HepG2 (cell line): Measurements from ENCODE around the gene TMEM121. TPM values are rescaled to one million over a fixed set of nuclear protein-coding genes. Genes with fewer than 3 reads are reported as not detected.
A peak's percentile ranks its signal among the peaks of the same experiment; 100 is the strongest.

Experiments used
- ATAD3A ChIP-seq: sonication (generic); formaldehyde crosslinking; IDR thresholded peaks from 2 replicates; pipeline ENCODE4 v1.4.0; 2020; ENCODE audit warnings: missing genetic modification reagents
- GABPB1 ChIP-seq: IDR thresholded peaks from 2 replicates; pipeline ENCODE4 v1.6.1; 2016; ENCODE audit warnings: mild to moderate bottlenecking, missing genetic modification reagents, moderate library complexity, missing compliant biosample characterization
- HCFC1 ChIP-seq: fragments of 150-350 bp; IDR thresholded peaks from 2 replicates; pipeline ENCODE4 v1.6.1; 2014; ENCODE audit warnings: low read depth, low read length
- HNF4A ChIP-seq: sonication (generic); formaldehyde crosslinking; IDR thresholded peaks from 2 replicates; pipeline ENCODE4 v1.4.0; 2020; ENCODE audit warnings: missing genetic modification reagents
- IRF2 ChIP-seq: IDR thresholded peaks from 2 replicates; pipeline ENCODE4 v1.6.1; 2018; ENCODE audit warnings: missing genetic modification reagents, missing compliant biosample characterization
- JARID2 ChIP-seq: sonication (generic); formaldehyde crosslinking; IDR thresholded peaks from 2 replicates; pipeline ENCODE4 v1.8.1; 2023; ENCODE audit warnings: missing genetic modification reagents, inconsistent platforms; ENCODE audit not compliant: insufficient replicate concordance
- JDP2 ChIP-seq: sonication (generic); formaldehyde crosslinking; IDR thresholded peaks from 2 replicates; pipeline ENCODE4 v1.8.1; 2022; ENCODE audit warnings: missing genetic modification reagents, borderline replicate concordance
- NR1H2 ChIP-seq: sonication (generic); formaldehyde crosslinking; IDR thresholded peaks from 2 replicates; pipeline ENCODE4 v1.8.1; 2022; ENCODE audit warnings: low read depth, missing genetic modification reagents, borderline replicate concordance
- POLR2G ChIP-seq: fragments of 200-400 bp; formaldehyde crosslinking; IDR thresholded peaks from 2 replicates; pipeline ENCODE4 v1.6.1; 2018; ENCODE audit warnings: mild to moderate bottlenecking, low read depth, low read length, moderate library complexity
- RARA ChIP-seq: IDR thresholded peaks from 2 replicates; pipeline ENCODE4 v1.6.1; 2016; ENCODE audit warnings: missing genetic modification reagents, missing compliant biosample characterization
- RORA ChIP-seq: sonication (generic); formaldehyde crosslinking; IDR thresholded peaks from 2 replicates; pipeline ENCODE4 v1.5.0; 2020; ENCODE audit warnings: mild to moderate bottlenecking, missing genetic modification reagents, moderate library complexity
- SKI ChIP-seq: fragments of 450-650 bp; IDR thresholded peaks from one replicate; pipeline ENCODE4 v1.6.1; 2018; ENCODE audit warnings: mild to moderate bottlenecking; ENCODE audit not compliant: partially characterized antibody
- SNAPC2 ChIP-seq: sonication (generic); formaldehyde crosslinking; IDR thresholded peaks from 2 replicates; pipeline ENCODE4 v1.8.1; 2022; ENCODE audit warnings: mild to moderate bottlenecking, missing genetic modification reagents
- SYNCRIP ChIP-seq: fragments of 200-400 bp; formaldehyde crosslinking; IDR thresholded peaks from 2 replicates; pipeline ENCODE4 v1.6.1; 2018; ENCODE audit warnings: mild to moderate bottlenecking, low read depth, low read length; ENCODE audit not compliant: insufficient read depth
- TP53 ChIP-seq: sonication (generic); formaldehyde crosslinking; conservative IDR thresholded peaks from 2 replicates; pipeline ENCODE4 v1.4.0; 2020; ENCODE audit warnings: missing genetic modification reagents
- XRCC5 ChIP-seq: fragments of 200-400 bp; formaldehyde crosslinking; optimal IDR thresholded peaks from 2 replicates; pipeline ENCODE3; 2017; ENCODE audit warnings: mild to moderate bottlenecking, low read length
- ZNF30 ChIP-seq: sonication (generic); formaldehyde crosslinking; IDR thresholded peaks from 2 replicates; pipeline ENCODE4 v1.5.0; 2020; ENCODE audit warnings: mild to moderate bottlenecking, missing genetic modification reagents
- ZNF343 ChIP-seq: sonication (generic); formaldehyde crosslinking; IDR thresholded peaks from 2 replicates; pipeline ENCODE4 v1.4.0; 2020; ENCODE audit warnings: mild to moderate bottlenecking, missing genetic modification reagents
- ZNF589 ChIP-seq: sonication (generic); formaldehyde crosslinking; conservative IDR thresholded peaks from 2 replicates; pipeline ENCODE4 v1.8.0; 2022; ENCODE audit warnings: mild to moderate bottlenecking, moderate library complexity, missing genetic modification reagents
- ZNF775 ChIP-seq: sonication (generic); formaldehyde crosslinking; IDR thresholded peaks from 2 replicates; pipeline ENCODE4 v1.4.0; 2020; ENCODE audit warnings: missing genetic modification reagents, mild to moderate bottlenecking, moderate library complexity, borderline replicate concordance
- ZSCAN21 ChIP-seq: sonication (generic); formaldehyde crosslinking; IDR thresholded peaks from 2 replicates; pipeline ENCODE4 v1.8.0; 2022; ENCODE audit warnings: mild to moderate bottlenecking, missing genetic modification reagents, moderate library complexity, borderline replicate concordance
- ZSCAN30 ChIP-seq: sonication (generic); formaldehyde crosslinking; IDR thresholded peaks from 2 replicates; pipeline ENCODE4 v1.5.0; 2020; ENCODE audit warnings: mild to moderate bottlenecking, missing genetic modification reagents
- polyA plus RNA-seq, 8 experiments: library from polyadenylated mRNA; depleted of rRNA in 3 of 8; stranded (reverse) in 7 of 8; unstranded in 1 of 8; fragments of >200 nt; fragmentation: Illumina TruSeq in 4 of 8; extraction: Trizol in 4 of 8; gene quantifications; 2 replicates each; pipeline versions ENCODE4 v1.2.1 to v1.2.3, GENCODE V29; 2011 to 2016; ENCODE audit warnings: low read depth in 4 of 8, missing spikeins in 1 of 8, mixed read lengths in 1 of 8; ENCODE audit not compliant: insufficient read depth in 1 of 8
- total RNA-seq, 5 experiments: library from RNA; depleted of rRNA; stranded (reverse); fragments of >200 nt; fragmentation: Illumina TruSeq; extraction: Trizol; gene quantifications; 2 replicates each; pipeline ENCODE4 v1.2.3, GENCODE V29; 2016; ENCODE audit warnings: low read depth in 1 of 5
- TF ChIP-seq, protein P1 (sequence below): sonication (generic); formaldehyde crosslinking; IDR thresholded peaks from 2 replicates; pipeline ENCODE4 v1.4.0; 2020; ENCODE audit warnings: mild to moderate bottlenecking, missing genetic modification reagents
- TF ChIP-seq, protein P2 (sequence below): sonication (generic); formaldehyde crosslinking; IDR thresholded peaks from 2 replicates; pipeline ENCODE4 v1.4.0; 2020; ENCODE audit warnings: mild to moderate bottlenecking, missing genetic modification reagents
- TF ChIP-seq, protein P3 (sequence below): sonication (generic); formaldehyde crosslinking; conservative IDR thresholded peaks from 2 replicates; pipeline ENCODE4 v1.8.1; 2023; ENCODE audit warnings: missing genetic modification reagents
- TF ChIP-seq, protein P4 (sequence below): IDR thresholded peaks from 2 replicates; pipeline ENCODE4 v1.6.1; 2016; ENCODE audit warnings: missing compliant biosample characterization, missing genetic modification reagents, borderline replicate concordance

Gene TMEM121
- total and polyA plus RNA-seq, 2 of the 13 experiments (the other 11 are each of a cell fraction or from before 2014, with no cell fraction given) = 6.6 to 19.0 TPM

DNA sequence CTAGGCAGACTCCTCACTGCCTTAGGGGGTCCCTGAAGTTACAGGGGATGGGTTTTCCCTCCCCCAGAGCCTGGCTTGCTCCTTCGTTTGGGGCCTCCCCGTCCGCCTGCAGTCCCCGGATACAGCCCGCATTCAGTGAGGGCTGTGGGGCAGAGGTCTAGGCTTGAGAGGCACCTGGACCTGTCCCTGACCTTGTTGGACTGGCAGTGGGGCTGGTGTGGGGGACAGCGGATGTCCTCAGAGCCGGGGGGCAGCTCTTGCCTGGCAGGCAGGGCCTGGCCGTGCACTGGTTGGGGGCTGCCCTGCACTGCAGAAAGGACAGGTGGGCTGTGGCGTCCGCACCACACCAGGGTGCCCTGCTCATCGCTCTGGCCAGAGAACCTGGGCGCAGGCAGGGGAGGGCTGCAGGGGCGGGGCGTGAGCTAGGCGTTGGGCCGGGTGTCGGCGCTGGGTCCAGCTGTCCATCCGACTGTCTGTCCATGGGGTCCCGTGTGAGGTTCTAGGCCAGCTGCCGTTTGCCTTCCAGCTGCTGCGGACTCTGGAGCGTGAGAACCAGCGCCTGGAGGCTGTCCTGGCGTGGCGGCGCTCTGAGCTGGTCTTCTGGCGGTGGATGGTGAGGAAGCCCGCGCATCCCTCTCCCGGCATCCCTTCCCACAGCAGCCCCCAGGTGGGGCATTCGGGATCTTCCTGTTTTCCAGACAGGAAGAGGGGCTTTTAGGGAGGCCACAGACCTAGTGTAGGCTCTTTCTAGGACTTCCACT is 29.4 kb upstream of the TMEM121 start (continued):
- TF ChIP-seq, protein P1, sequence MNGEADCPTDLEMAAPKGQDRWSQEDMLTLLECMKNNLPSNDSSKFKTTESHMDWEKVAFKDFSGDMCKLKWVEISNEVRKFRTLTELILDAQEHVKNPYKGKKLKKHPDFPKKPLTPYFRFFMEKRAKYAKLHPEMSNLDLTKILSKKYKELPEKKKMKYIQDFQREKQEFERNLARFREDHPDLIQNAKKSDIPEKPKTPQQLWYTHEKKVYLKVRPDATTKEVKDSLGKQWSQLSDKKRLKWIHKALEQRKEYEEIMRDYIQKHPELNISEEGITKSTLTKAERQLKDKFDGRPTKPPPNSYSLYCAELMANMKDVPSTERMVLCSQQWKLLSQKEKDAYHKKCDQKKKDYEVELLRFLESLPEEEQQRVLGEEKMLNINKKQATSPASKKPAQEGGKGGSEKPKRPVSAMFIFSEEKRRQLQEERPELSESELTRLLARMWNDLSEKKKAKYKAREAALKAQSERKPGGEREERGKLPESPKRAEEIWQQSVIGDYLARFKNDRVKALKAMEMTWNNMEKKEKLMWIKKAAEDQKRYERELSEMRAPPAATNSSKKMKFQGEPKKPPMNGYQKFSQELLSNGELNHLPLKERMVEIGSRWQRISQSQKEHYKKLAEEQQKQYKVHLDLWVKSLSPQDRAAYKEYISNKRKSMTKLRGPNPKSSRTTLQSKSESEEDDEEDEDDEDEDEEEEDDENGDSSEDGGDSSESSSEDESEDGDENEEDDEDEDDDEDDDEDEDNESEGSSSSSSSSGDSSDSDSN = no peak; the same call in 1 of the 2 replicates
- TF ChIP-seq ZNF343 (CRISPR knock-in tag) (0 out of 2 replicates have a peak, but pooled peaks have one; percentile 71), JARID2 (CRISPR knock-in tag) (no peak), SNAPC2 (0 out of 2 replicates have a peak, but pooled peaks have one; percentile 57), ZNF775 (CRISPR knock-in tag) (no peak), RORA (CRISPR knock-in tag) (no peak), SYNCRIP (no peak), HCFC1 (no peak), RARA (CRISPR knock-in tag) (peak; percentile 79), ZSCAN30 (CRISPR knock-in tag) (no peak), GABPB1 (CRISPR knock-in tag) (0 out of 2 replicates have a peak, but pooled peaks have one; percentile 10), ZSCAN21 (CRISPR knock-in tag) (peak; percentile 27; the same call in 1 of the 2 replicates), ZNF589 (CRISPR knock-in tag) (no peak), JDP2 (CRISPR knock-in tag) (no peak), XRCC5 (no peak), HNF4A (CRISPR knock-in tag) (peak; percentile 34; the same call in 1 of the 2 replicates), SKI (no peak), ZNF30 (CRISPR knock-in tag) (no peak), POLR2G (no peak), NR1H2 (CRISPR knock-in tag) (no peak), IRF2 (CRISPR knock-in tag) (no peak), ATAD3A (CRISPR knock-in tag) (no peak), TP53 (CRISPR knock-in tag) (0 out of 2 replicates have a peak, but pooled peaks have one; percentile 26)
- TF ChIP-seq, protein P2, sequence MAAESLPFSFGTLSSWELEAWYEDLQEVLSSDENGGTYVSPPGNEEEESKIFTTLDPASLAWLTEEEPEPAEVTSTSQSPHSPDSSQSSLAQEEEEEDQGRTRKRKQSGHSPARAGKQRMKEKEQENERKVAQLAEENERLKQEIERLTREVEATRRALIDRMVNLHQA (CRISPR knock-in tag) = no peak
- TF ChIP-seq, protein P3, sequence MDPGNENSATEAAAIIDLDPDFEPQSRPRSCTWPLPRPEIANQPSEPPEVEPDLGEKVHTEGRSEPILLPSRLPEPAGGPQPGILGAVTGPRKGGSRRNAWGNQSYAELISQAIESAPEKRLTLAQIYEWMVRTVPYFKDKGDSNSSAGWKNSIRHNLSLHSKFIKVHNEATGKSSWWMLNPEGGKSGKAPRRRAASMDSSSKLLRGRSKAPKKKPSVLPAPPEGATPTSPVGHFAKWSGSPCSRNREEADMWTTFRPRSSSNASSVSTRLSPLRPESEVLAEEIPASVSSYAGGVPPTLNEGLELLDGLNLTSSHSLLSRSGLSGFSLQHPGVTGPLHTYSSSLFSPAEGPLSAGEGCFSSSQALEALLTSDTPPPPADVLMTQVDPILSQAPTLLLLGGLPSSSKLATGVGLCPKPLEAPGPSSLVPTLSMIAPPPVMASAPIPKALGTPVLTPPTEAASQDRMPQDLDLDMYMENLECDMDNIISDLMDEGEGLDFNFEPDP (CRISPR knock-in tag) = no peak
- TF ChIP-seq, protein P4, sequence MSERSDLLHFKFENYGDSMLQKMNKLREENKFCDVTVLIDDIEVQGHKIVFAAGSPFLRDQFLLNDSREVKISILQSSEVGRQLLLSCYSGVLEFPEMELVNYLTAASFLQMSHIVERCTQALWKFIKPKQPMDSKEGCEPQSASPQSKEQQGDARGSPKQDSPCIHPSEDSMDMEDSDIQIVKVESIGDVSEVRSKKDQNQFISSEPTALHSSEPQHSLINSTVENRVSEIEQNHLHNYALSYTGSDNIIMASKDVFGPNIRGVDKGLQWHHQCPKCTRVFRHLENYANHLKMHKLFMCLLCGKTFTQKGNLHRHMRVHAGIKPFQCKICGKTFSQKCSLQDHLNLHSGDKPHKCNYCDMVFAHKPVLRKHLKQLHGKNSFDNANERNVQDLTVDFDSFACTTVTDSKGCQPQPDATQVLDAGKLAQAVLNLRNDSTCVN (CRISPR knock-in tag) = no peak
